ENCODE measurements around the gene RASSF5.

Gene RASSF5

GRCh38 chr1:206506405-206507283, 687 bp upstream of the RASSF5 start:
- in situ Hi-C loops (cut with MboI; ENCODE audit: low sequenced_read_pairs, unreplicated experiment), result no loop called here
- TF ChIP-seq CTCF (IDR thresholded peaks at IDR 0.05; ENCODE audit: borderline replicate concordance, control extremely low read depth, extremely low read depth, insufficient read depth, missing control alignments), result no peak
- DNase-seq (ENCODE audit: low spot score), result peak; percentile 63

- in situ Hi-C loops (cut with MboI; ENCODE audit: low sequenced_read_pairs, unreplicated experiment), result no loop called here
- DNase-seq (ENCODE audit: low spot score), result no peak
- no peak for TF ChIP-seq CTCF (IDR thresholded peaks at IDR 0.05; ENCODE audit: borderline replicate concordance, control extremely low read depth, extremely low read depth, insufficient read depth, missing control alignments)
Measured at GRCh38 chr1:206508130-206508889, 979 bp downstream of the RASSF5 start.

- TF ChIP-seq CTCF (IDR thresholded peaks at IDR 0.05; ENCODE audit: borderline replicate concordance, control extremely low read depth, extremely low read depth, insufficient read depth, missing control alignments), result no peak
- no peak for DNase-seq (ENCODE audit: low spot score)
- in situ Hi-C loops (cut with MboI; ENCODE audit: low sequenced_read_pairs, unreplicated experiment), result no loop called here
Measured at GRCh38 chr1:206508956-206509355, 1.6 kb downstream of the RASSF5 start.

GRCh38 chr1:206509612-206510257, 2.4 kb downstream of the RASSF5 start:
- DNase-seq (ENCODE audit: low spot score), result no peak
- no peak for TF ChIP-seq CTCF (IDR thresholded peaks at IDR 0.05; ENCODE audit: borderline replicate concordance, control extremely low read depth, extremely low read depth, insufficient read depth, missing control alignments)
- in situ Hi-C loops (cut with MboI; ENCODE audit: low sequenced_read_pairs, unreplicated experiment), result no loop called here

- no peak for TF ChIP-seq CTCF (IDR thresholded peaks at IDR 0.05; ENCODE audit: borderline replicate concordance, control extremely low read depth, extremely low read depth, insufficient read depth, missing control alignments)
- in situ Hi-C loops (cut with MboI; ENCODE audit: low sequenced_read_pairs, unreplicated experiment), result no loop called here
Measured at GRCh38 chr1:206510371-206510770, 3.0 kb downstream of the RASSF5 start.

GRCh38 chr1:206511362-206512057, 4.2 kb downstream of the RASSF5 start:
- no peak for DNase-seq (ENCODE audit: low spot score)
- in situ Hi-C loops (cut with MboI; ENCODE audit: low sequenced_read_pairs, unreplicated experiment), result no loop called here
- TF ChIP-seq CTCF (IDR thresholded peaks at IDR 0.05; ENCODE audit: borderline replicate concordance, control extremely low read depth, extremely low read depth, insufficient read depth, missing control alignments), result no peak

More at GRCh38 chr1:206510371-206510770, 3.0 kb downstream of the RASSF5 start:
- no peak for DNase-seq (ENCODE audit: low spot score)
